HL-60 (cell line): ENCODE results near the gene COMMD9.

ENCODE experiments used
- GABPA ChIP-seq: IDR thresholded peaks from 2 replicates; pipeline ENCODE4 v1.6.1; 2012; ENCODE audit warnings: low read depth
- POLR2AphosphoS5 ChIP-seq: IDR thresholded peaks from 2 replicates; pipeline ENCODE4 v1.6.1; 2012; ENCODE audit warnings: low read depth
- REST ChIP-seq: IDR thresholded peaks from 2 replicates; pipeline ENCODE4 v1.6.1; 2012; ENCODE audit warnings: low read depth; ENCODE audit not compliant: insufficient replicate concordance
- SPI1 ChIP-seq: IDR thresholded peaks from 2 replicates; pipeline ENCODE4 v1.6.1; 2012; ENCODE audit warnings: low read depth, mild to moderate bottlenecking, borderline replicate concordance
- TF ChIP-seq, protein P1 (sequence below): IDR thresholded peaks from one replicate; pipeline ENCODE4 v1.5.1; 2011; ENCODE audit warnings: low read length, control low read depth, inconsistent platforms; ENCODE audit not compliant: insufficient read depth

DNA sequence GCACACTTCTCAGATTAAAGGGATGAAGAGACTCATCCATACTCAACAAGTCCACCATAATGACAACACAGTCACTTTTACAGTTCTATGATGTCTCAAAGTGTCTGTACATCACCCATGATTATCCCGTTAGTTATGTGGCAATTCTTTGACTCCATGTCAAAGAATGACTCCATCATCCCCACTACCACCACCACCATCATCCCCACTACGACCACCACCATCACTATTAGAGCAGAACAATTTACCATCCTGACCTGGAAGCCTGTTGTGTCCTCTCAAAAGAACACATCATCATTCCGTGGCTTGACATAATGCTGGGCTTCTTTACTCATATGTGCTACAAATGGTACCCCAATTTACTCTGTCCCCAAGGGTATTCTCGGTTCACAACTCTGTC lies 20.6 kb upstream of the COMMD9 start:
- TF ChIP-seq, protein P1, sequence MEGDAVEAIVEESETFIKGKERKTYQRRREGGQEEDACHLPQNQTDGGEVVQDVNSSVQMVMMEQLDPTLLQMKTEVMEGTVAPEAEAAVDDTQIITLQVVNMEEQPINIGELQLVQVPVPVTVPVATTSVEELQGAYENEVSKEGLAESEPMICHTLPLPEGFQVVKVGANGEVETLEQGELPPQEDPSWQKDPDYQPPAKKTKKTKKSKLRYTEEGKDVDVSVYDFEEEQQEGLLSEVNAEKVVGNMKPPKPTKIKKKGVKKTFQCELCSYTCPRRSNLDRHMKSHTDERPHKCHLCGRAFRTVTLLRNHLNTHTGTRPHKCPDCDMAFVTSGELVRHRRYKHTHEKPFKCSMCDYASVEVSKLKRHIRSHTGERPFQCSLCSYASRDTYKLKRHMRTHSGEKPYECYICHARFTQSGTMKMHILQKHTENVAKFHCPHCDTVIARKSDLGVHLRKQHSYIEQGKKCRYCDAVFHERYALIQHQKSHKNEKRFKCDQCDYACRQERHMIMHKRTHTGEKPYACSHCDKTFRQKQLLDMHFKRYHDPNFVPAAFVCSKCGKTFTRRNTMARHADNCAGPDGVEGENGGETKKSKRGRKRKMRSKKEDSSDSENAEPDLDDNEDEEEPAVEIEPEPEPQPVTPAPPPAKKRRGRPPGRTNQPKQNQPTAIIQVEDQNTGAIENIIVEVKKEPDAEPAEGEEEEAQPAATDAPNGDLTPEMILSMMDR, result no peak
- TF ChIP-seq POLR2AphosphoS5 (no peak), SPI1 (no peak), REST (no peak), GABPA (no peak)
